Activated CD8-positive, alpha-beta memory T cell treated with anti-CD3 and anti-CD28 coated beads, Interleukin-2, amount 10 ng/mL, durations not matched to agents 7 days and 5 days (primary cell): ENCODE results near the gene CSNK1D. TPM values are rescaled to one million over a fixed set of nuclear protein-coding genes. Genes with fewer than 3 reads are reported as not detected.

Experiments
- ATAC-seq: fragments of 150-1000 bp; cut with Tn5 transposase; one replicate; pipeline ENCODE4 v1.10.0; 2021; ENCODE audit warnings: moderate library complexity
- CTCF ChIA-PET: fragments of 350-600 bp; sonication (Branson Sonifier 250); formaldehyde crosslinking; loops from one replicate; lab custom pipeline; 2021; ENCODE audit warnings: antibody characterized with exemption; lab: Charles Lee
- DNase-seq: peaks from one replicate; pipeline ENCODE4 v3.0.0-alpha.2; 2020
- H3K27ac Mint-ChIP-seq: one replicate; pipeline ENCODE4 v1.8.0; 2021; ENCODE audit warnings: mild to moderate bottlenecking, mixed read lengths
- H3K27me3 Mint-ChIP-seq: one replicate; pipeline ENCODE4 v1.8.0; 2021; ENCODE audit warnings: mixed read lengths
- H3K36me3 Mint-ChIP-seq: one replicate; pipeline ENCODE4 v1.8.0; 2021; ENCODE audit warnings: mild to moderate bottlenecking, mixed read lengths
- H3K4me1 Mint-ChIP-seq: one replicate; pipeline ENCODE4 v1.8.0; 2021; ENCODE audit warnings: mixed read lengths
- H3K4me3 Mint-ChIP-seq: one replicate; pipeline ENCODE4 v1.8.0; 2021; ENCODE audit warnings: mild to moderate bottlenecking, moderate library complexity, mixed read lengths
- H3K9me3 Mint-ChIP-seq: one replicate; pipeline ENCODE4 v1.8.0; 2022; ENCODE audit warnings: low read depth, mixed read lengths
- total RNA-seq, 2 experiments: library from RNA; stranded (reverse); gene quantifications; one replicate each; pipeline ENCODE4 v1.2.3, GENCODE V29; 2021

Gene CSNK1D
- total RNA-seq, 2 experiments from 2014 or later, result 120 to 139 TPM

GRCh38 chr17:82303944-82304808 is 30.7 kb upstream of the CSNK1D start:
- Mint-ChIP-seq H3K36me3 (no peaks in the 10 kb centered on the region), H3K27ac (peak overlapping the region; percentile 94), H3K27me3 (peaks cover 3% of the 10 kb centered on the region), H3K4me1 (peaks cover 76% of the 10 kb centered on the region), H3K9me3 (no peaks in the 10 kb centered on the region), H3K4me3 (no peak overlapping the region)
- no peak for DNase-seq
- CTCF ChIA-PET, result interaction anchor here (0.8 to 12.6 kb wide), 9 partner anchors 10 to 111 kb away, joined by 3 to 206 read pairs (median 4); partner anchors contain the start of genes CD7 and SECTM1
- no peak for ATAC-seq

DNA sequence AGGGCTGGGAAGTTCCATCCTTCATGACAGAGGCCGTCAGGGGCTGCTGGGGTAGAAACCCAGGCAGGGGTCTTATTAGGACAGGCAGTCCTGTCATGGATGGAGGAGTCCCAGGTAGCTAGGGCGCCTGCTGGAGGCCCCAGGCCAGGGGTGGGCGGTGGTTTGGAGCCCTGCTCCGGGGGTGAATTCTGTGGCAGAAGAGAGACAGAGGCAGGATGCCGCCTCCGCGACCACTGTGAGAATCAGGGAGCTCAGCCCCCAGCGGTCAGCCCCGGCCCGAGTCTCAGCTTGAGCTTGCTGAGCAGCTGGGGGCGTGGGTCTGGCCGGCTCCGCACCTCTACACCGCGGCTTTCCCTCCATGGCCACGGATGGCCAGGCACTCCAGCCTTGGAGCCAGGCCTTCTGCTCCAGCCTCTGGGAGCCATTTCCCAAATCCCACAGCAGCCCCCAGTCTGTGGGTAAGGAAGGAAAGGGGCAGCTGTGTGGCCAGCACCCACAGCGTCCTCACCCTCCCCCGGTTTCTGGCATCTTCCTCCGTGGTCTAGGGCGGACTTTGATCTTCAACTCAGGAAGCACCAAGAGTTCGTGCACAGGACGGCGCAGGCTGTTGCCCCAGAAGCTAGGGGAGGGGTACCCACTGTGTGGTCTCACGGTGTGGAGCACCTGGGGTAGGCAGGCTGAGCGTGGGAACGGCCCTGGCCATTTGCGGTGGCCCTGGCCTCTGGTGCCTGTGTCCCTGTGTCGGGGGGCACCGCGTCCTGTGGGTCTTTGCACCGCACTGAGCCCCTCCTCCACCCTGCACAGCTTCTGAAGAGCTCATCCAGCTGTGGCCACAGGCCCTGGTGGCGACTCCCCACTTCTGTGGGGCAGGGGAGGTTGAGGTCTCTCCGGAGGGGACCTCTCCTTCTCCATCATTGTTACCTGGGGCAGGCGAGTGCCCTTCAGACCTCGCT is 29.8 kb upstream of the CSNK1D start:
- CTCF ChIA-PET, result interaction anchor here (1.0 to 12.6 kb wide), 11 partner anchors 11 to 149 kb away, joined by 3 to 206 read pairs (median 4); partner anchors contain the start of genes CD7 and SECTM1
- peak overlapping the region; percentile 66 for H3K4me3 Mint-ChIP-seq
- DNase-seq (peak; percentile 60), ATAC-seq (peak; percentile 21)
- H3K27ac Mint-ChIP-seq, result peak overlapping the region; percentile 94
- peaks cover 85% of the 10 kb centered on the region for H3K4me1 Mint-ChIP-seq
- H3K27me3 Mint-ChIP-seq, result no peaks in the 10 kb centered on the region
- H3K9me3 Mint-ChIP-seq, result no peaks in the 10 kb centered on the region
- no peaks in the 10 kb centered on the region for H3K36me3 Mint-ChIP-seq

- no peak for DNase-seq
- Mint-ChIP-seq H3K27ac (peak overlapping the region; percentile 94), H3K4me3 (peak overlapping the region; percentile 66), H3K36me3 (no peaks in the 10 kb centered on the region), H3K9me3 (no peaks in the 10 kb centered on the region), H3K4me1 (peaks cover 88% of the 10 kb centered on the region), H3K27me3 (no peaks in the 10 kb centered on the region)
- CTCF ChIA-PET, result interaction anchor here (0.9 to 12.6 kb wide), 12 partner anchors 10 to 148 kb away, joined by 3 to 206 read pairs (median 4); partner anchors contain the start of genes CD7 and SECTM1
- peak; percentile 2 for ATAC-seq
These were observed 29.1 kb upstream of the CSNK1D start for GRCh38 chr17:82302568-82302963.

GRCh38 chr17:82301916-82302567 is 28.5 kb upstream of the CSNK1D start:
- CTCF ChIA-PET, result interaction anchor here (0.7 to 12.6 kb wide), 17 partner anchors 10 to 282 kb away, joined by 3 to 206 read pairs (median 4); partner anchors contain the start of genes CD7, CSNK1D and SECTM1
- no peaks in the 10 kb centered on the region for H3K9me3 Mint-ChIP-seq
- peak overlapping the region; percentile 66 for H3K4me3 Mint-ChIP-seq
- peaks cover 93% of the 10 kb centered on the region for H3K4me1 Mint-ChIP-seq
- peak overlapping the region; percentile 94 for H3K27ac Mint-ChIP-seq
- no peaks in the 10 kb centered on the region for H3K36me3 Mint-ChIP-seq
- ATAC-seq, result peak; percentile 8
- H3K27me3 Mint-ChIP-seq, result no peaks in the 10 kb centered on the region
- peak; percentile 83 for DNase-seq

GRCh38 chr17:82301300-82301915 is 27.9 kb upstream of the CSNK1D start:
- peak overlapping the region; percentile 94 for H3K27ac Mint-ChIP-seq
- H3K9me3 Mint-ChIP-seq, result no peaks in the 10 kb centered on the region
- no peaks in the 10 kb centered on the region for H3K36me3 Mint-ChIP-seq
- H3K4me3 Mint-ChIP-seq, result no peak overlapping the region
- peaks cover 93% of the 10 kb centered on the region for H3K4me1 Mint-ChIP-seq
- DNase-seq (peak; percentile 50), ATAC-seq (no peak)
- H3K27me3 Mint-ChIP-seq, result no peaks in the 10 kb centered on the region
- CTCF ChIA-PET, result interaction anchor here (0.6 to 12.6 kb wide), 22 partner anchors 8 to 281 kb away, joined by 3 to 206 read pairs (median 3); partner anchors contain the start of genes CD7, CSNK1D and SECTM1

DNA sequence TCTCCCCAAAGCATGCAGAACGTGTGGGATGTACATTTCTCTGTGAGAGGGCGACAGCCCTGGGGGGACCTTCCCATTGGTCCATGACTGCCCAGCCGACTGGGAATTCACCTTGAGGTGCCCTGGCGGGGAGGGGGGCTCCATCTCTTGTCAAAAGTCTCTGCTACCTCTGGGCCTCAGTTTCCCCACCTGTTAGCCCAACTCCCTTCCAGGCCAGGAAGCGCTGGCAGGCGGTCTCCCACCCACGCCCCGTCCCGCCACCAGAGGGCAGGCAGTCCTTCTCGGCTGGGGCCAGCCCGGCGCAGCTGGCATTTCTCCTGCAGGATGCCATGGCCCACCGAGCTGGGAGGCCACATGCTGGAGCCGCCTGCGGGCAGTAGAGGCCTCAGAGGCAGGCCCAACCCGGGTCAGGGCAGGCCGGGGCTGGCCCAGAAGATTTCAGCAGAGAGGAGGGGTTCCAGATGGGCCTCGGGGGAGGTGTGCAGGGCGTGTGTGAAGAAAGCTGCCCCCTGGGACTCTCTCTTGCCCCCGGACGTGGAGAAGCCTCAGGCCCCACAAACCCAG is 27.3 kb upstream of the CSNK1D start:
- DNase-seq (peak; percentile 83), ATAC-seq (no peak)
- Mint-ChIP-seq H3K36me3 (no peaks in the 10 kb centered on the region), H3K4me3 (no peak overlapping the region), H3K27ac (peak overlapping the region; percentile 94), H3K9me3 (no peaks in the 10 kb centered on the region), H3K27me3 (no peaks in the 10 kb centered on the region), H3K4me1 (peaks cover 90% of the 10 kb centered on the region)
- CTCF ChIA-PET, result interaction anchor here (0.6 to 12.6 kb wide), 21 partner anchors 8 to 281 kb away, joined by 3 to 206 read pairs (median 3); partner anchors contain the start of genes CD7, CSNK1D, DCXR and SECTM1

DNA sequence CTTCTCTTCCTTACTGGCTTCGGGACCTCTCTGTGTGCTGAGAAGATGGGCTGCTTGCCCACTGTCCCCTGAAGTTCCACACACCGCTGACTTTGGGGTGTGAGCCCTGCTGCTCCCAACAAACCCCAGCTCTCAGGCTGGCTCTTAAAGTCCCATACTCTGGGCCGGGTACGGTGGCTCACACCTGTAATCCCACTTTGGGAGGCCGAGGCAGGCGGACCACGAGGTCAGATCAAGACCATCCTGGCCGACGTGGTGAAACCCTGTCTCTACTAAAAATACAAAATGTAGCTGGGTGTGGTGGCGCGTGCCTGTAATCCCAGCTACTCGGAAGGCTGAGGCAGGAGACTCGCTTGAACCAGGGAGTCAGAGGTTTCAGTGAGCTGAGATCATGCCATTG is 26.7 kb upstream of the CSNK1D start:
- no peak for DNase-seq
- H3K27ac Mint-ChIP-seq, result peak overlapping the region; percentile 100
- CTCF ChIA-PET, result interaction anchor here (0.7 to 12.6 kb wide), 13 partner anchors 8 to 263 kb away, joined by 3 to 206 read pairs (median 5); partner anchors contain the start of genes CD7, DCXR and SECTM1
- no peaks in the 10 kb centered on the region for H3K27me3 Mint-ChIP-seq
- no peaks in the 10 kb centered on the region for H3K36me3 Mint-ChIP-seq
- no peak for ATAC-seq
- H3K4me3 Mint-ChIP-seq, result no peak overlapping the region
- H3K9me3 Mint-ChIP-seq, result no peaks in the 10 kb centered on the region
- peaks cover 89% of the 10 kb centered on the region for H3K4me1 Mint-ChIP-seq

GRCh38 chr17:82299452-82299851 is 26.0 kb upstream of the CSNK1D start:
- Mint-ChIP-seq H3K27ac (peak overlapping the region; percentile 100), H3K4me1 (peaks cover 88% of the 10 kb centered on the region), H3K9me3 (no peaks in the 10 kb centered on the region), H3K4me3 (peak overlapping the region; percentile 82), H3K27me3 (no peaks in the 10 kb centered on the region), H3K36me3 (no peaks in the 10 kb centered on the region)
- ATAC-seq, result no peak
- CTCF ChIA-PET, result interaction anchor here (1.4 to 12.6 kb wide), 7 partner anchors 15 to 94 kb away, joined by 5 to 206 read pairs (median 15); partner anchors contain the start of genes CD7 and SECTM1
- DNase-seq, result no peak

- Mint-ChIP-seq H3K27me3 (no peaks in the 10 kb centered on the region), H3K4me3 (peak overlapping the region; percentile 82), H3K9me3 (no peaks in the 10 kb centered on the region), H3K27ac (peak overlapping the region; percentile 100), H3K36me3 (no peaks in the 10 kb centered on the region), H3K4me1 (peaks cover 91% of the 10 kb centered on the region)
- DNase-seq (no peak), ATAC-seq (no peak)
- CTCF ChIA-PET, result interaction anchor here (0.7 to 12.6 kb wide), 14 partner anchors 10 to 268 kb away, joined by 3 to 206 read pairs (median 4); partner anchors contain the start of genes CD7, CSNK1D and DCXR
These were observed 25.3 kb upstream of the CSNK1D start for GRCh38 chr17:82298538-82299421.

- no peaks in the 10 kb centered on the region for H3K9me3 Mint-ChIP-seq
These were observed 24.4 kb upstream of the CSNK1D start for GRCh38 chr17:82297714-82298537.

More at GRCh38 chr17:82297714-82298537, 24.4 kb upstream of the CSNK1D start:
- ATAC-seq, result peak; percentile 70
- CTCF ChIA-PET, result interaction anchor here (0.7 to 12.6 kb wide), 14 partner anchors 11 to 268 kb away, joined by 3 to 206 read pairs (median 4); partner anchors contain the start of genes CD7, CSNK1D and DCXR
- DNase-seq, result peak; percentile 97
- Mint-ChIP-seq H3K27ac (peak overlapping the region; percentile 100), H3K36me3 (peaks cover 2% of the 10 kb centered on the region), H3K4me1 (peaks cover 86% of the 10 kb centered on the region), H3K4me3 (peak overlapping the region; percentile 82), H3K27me3 (no peaks in the 10 kb centered on the region)
